Astrocyte of the hippocampus (primary cell): ENCODE results near the gene C6orf141.

Source experiments
- DNase-seq: peaks from one replicate; pipeline ENCODE4 v3.0.0; 2011; ENCODE audit warnings: low read depth, low spot score

C6orf141 gene

DNA sequence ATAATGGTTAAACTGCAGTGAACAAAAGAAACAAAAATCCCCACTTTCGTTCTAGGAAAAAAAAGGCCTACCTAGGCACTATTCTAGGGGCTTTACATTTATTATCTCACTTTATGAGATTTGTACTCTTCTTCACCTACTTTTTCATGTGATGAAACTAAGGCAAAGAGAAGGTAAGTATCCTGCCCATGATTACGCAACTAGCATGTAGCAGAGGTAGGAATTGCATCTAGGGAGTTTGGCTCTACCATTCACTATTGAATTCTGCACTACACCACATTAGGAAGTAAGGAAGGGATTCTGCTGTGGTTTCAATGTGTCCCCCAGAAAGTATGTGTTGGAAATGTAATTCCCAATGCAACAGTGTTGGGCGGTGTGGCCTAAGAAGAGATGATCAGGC is 11.4 kb upstream of the C6orf141 start:
- DNase-seq: no peak

DNA sequence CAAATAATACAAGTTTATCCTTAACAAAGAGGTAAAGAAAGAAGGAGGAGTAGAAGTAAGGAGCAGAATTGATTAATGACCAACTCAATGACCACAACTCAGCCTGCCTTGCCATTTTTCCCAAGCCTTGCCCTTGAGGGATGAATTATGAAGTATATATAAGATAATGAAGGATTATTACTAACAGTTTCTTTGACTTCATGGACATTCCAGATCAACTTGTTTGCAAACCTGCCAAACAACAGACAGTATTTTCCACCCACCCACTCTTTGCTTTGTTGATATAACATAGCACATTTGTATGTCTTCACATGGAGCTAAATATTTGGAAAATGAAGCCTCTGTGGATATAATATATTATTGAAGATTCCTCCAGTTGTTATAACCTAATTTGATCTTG is 9.9 kb upstream of the C6orf141 start:
- no peak for DNase-seq

GRCh38 chr6:49541210-49541724 is 9.2 kb upstream of the C6orf141 start:
- DNase-seq: peak; percentile 68

DNA sequence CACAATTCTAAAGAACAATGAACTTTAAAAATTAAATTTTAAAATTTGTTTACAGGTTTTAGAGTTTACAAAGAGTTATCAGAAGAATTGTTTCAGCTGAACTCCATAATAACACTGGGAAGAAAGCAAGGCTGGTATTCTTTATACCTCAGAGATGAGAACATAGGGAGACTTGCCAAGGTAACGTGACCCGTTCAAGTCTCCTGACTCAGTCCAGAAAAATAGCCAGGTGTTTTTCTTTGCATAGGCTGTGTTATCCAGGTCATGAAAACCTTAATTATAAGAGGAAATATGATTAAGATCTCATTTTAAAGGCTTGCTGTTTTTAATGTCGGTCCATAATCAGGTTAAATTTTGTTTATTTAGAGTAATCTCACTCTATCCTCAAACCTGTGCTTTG is 8.5 kb upstream of the C6orf141 start:
- no peak for DNase-seq

DNA sequence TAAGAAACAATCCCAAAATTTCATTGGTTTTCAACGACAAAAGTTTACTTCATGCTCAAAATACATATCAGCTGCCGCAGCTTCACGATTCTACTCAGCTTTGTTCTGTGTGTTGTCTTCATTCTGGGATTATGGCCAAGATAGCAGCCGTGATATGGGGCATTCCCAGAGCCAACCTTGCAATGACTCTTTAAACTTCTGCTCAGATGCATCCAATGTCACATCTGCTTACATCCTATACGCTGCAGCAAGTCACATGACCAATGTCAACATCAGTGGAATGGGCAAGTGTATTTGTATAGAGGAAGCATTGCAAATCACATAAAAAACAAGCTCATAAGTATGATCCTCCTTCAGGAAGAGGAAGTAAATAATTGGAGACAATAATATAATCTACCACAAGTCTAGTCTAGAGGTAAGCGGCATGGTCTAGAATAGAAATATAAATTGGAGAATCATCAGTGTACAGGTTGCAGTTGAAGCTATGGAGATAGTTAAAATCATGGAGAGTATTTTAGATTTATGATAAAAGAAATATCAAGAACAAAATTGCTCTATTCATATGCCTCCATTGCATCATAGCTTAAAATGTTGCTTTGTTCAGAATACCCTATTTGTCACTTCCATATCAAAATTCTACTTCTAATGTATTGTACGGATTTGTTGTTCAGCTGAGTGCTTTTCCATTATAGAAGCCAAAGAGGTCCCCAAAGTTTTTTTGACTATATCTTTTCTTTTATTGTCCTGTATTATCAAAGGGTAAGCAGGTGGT is 7.2 kb upstream of the C6orf141 start:
- no peak for DNase-seq

DNA sequence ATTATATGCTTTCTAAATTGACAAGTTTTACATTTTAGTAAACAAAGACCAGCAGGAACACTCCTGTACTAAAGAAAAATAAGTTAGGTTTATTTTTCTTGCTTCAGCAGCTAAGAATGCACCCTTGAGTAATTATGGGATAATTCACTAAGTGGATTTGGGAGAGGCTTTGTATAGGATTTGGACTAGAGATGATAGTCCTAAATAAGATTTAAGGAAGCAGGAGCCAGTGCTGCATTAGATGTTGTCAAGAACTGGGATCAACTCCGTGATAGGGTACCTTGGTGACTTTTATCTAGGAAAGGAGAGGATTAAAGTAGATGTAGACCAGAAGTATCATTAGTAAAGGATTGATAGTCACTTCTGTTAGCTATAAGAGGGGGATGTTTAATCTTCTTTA is 4.1 kb upstream of the C6orf141 start:
- DNase-seq: no peak

- no peak for DNase-seq
These were observed 1.7 kb upstream of the C6orf141 start for GRCh38 chr6:49548613-49549304.

GRCh38 chr6:49549691-49550491 is 577 bp upstream of the C6orf141 start:
- DNase-seq: no peak

GRCh38 chr6:49551078-49551865 is 804 bp downstream of the C6orf141 start:
- peak; percentile 69 for DNase-seq

GRCh38 chr6:49551866-49552129 is 1.3 kb downstream of the C6orf141 start:
- no peak for DNase-seq

- no peak for DNase-seq
These were observed 2.1 kb downstream of the C6orf141 start for GRCh38 chr6:49552596-49552995.

GRCh38 chr6:49553384-49553783 is 2.9 kb downstream of the C6orf141 start:
- DNase-seq: peak; percentile 54

GRCh38 chr6:49555951-49556350 is 5.5 kb downstream of the C6orf141 start:
- no peak for DNase-seq

GRCh38 chr6:49556429-49556837 is 6.0 kb downstream of the C6orf141 start:
- DNase-seq: peak; percentile 87

- DNase-seq: no peak
These were observed 6.7 kb downstream of the C6orf141 start for GRCh38 chr6:49557177-49557576.

DNA sequence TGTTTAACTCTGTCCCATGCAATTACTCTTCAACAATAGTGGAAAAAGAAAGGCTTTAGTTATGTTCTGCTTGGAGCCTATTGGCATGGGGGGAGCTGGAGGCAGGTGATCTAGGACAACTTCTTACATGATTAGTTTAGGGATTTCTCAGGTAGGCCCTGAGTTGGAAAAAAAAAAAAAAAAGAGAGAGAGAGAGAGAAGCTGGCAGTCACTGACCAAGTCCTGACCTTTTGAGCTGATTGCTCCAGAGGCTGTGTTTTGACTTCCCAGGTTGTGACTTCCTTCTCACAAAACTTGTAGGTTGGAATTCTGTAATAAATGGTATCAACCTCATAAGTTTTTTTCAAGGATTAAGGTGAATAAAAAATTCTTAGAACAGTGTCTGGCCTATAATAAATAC is 7.8 kb downstream of the C6orf141 start:
- no peak for DNase-seq

DNA sequence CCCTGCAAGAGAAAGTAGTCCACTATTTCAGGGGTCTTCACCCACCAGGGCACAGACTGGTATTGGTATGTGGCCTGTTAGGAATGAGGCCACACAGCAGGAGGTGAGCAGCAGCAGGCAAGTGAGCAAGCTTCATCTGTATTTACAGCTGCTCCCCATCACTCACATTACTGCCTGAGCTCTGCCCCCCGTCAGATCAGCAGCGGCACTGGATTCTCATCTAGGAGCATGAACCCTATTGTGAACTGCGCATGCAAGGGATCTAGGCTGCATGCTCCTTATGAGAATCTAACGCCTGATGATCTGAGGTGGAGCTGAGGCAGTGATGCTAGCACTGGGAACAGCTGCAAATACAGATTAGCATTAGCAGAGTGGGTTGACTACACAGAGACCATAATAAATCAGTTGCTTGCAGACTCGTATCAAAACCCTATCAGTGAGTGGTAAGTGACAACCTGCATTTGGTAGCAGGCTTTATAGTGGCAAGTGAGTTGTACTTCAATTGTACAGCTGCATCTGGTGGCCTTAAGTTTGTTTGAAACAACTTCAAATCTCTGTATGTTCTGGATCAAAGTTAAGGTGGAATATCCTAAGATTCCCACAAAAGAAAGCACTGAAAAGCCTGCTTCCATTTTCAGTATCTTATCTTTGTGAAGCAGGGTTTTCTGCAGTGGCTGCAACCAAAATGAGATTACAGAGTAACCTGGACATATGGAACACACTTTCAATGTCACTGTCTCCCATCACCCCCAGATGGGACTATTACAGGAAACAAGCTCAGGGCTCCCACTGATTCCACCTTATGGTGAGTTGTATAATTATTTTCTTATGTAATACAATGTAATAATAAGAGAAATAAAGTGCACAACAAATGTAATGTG is 12.8 kb downstream of the C6orf141 start:
- DNase-seq: no peak

GRCh38 chr6:49564552-49564951 is 14.1 kb downstream of the C6orf141 start:
- no peak for DNase-seq

GRCh38 chr6:49565261-49565660 is 14.8 kb downstream of the C6orf141 start:
- no peak for DNase-seq

DNA sequence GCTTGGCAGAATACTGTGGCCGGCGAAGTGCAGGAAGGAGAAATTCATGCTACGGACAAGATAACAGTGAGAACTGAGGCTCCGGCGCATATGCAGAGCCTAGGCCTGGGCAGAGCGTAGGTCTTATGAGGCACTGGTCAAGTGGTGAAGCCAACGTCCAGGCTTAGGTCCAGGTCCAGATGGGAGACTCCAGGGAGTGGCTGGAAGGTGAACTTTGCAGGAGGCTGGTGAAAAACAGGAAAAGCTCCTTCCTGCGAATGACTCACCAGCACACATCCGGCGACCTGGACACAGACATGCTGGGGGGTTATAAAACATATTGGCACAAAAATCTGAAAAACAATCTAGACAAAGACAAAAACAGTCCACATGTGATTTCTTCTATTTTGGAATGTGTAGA is 15.4 kb downstream of the C6orf141 start:
- no peak for DNase-seq
